ENCODE measurements around the gene ITPK1.
A peak's percentile ranks its signal among the peaks of the same experiment; 100 is the strongest.

Gene ITPK1

DNA sequence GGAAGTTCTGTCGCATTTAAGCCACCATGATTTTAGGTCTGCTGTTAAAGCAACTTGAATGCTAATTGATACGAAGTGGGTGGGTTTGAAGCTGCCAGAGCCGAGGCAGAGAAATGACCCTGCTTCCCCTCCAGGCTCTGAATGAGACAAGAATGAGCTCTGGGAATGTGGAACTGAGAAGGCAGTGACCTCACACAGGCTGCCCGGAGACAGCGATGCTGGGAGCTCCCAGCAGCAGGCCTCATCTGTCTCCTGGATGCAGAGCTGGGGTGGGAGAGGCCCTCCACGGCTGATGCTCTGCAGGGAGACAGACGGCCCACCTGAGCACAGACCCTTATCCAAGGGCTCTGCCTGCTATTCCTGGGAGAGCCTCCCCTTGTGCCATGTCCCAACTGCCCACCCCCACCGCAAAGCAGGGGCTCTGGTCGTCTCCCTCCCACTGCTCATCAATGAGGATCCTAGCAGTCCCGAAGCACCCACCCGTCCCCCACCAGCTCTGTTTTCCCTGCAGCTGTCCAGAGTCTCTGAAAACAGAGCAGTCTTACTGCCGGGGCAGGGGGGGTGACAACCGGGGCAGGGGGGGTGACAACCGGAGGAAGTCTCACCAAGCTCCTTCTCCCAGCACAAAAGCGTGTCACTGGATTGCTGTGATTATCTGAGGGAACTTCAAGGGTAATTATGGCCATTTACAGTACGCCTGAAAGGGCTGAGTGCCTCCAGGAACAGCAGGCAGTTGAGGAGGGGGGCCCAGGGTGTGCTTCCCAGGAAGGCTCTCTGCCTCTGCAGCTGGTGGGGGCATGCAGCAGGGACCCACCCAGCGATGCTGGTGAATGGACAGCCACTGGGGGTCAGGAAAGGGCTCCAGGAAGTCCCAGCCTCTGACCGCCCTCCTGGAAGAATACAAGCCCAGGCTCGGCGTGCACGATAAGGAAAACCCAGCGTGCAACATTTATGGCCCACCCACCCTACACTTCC lies 125.0 kb downstream of the ITPK1 start:
- TF ChIP-seq, protein P1, sequence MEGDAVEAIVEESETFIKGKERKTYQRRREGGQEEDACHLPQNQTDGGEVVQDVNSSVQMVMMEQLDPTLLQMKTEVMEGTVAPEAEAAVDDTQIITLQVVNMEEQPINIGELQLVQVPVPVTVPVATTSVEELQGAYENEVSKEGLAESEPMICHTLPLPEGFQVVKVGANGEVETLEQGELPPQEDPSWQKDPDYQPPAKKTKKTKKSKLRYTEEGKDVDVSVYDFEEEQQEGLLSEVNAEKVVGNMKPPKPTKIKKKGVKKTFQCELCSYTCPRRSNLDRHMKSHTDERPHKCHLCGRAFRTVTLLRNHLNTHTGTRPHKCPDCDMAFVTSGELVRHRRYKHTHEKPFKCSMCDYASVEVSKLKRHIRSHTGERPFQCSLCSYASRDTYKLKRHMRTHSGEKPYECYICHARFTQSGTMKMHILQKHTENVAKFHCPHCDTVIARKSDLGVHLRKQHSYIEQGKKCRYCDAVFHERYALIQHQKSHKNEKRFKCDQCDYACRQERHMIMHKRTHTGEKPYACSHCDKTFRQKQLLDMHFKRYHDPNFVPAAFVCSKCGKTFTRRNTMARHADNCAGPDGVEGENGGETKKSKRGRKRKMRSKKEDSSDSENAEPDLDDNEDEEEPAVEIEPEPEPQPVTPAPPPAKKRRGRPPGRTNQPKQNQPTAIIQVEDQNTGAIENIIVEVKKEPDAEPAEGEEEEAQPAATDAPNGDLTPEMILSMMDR (conservative IDR thresholded peaks at IDR 0.05): no peak
- TF ChIP-seq ZFX (IDR thresholded peaks at IDR 0.05): no peak
- no peak overlapping the region for H3K27ac ChIP-seq

DNA sequence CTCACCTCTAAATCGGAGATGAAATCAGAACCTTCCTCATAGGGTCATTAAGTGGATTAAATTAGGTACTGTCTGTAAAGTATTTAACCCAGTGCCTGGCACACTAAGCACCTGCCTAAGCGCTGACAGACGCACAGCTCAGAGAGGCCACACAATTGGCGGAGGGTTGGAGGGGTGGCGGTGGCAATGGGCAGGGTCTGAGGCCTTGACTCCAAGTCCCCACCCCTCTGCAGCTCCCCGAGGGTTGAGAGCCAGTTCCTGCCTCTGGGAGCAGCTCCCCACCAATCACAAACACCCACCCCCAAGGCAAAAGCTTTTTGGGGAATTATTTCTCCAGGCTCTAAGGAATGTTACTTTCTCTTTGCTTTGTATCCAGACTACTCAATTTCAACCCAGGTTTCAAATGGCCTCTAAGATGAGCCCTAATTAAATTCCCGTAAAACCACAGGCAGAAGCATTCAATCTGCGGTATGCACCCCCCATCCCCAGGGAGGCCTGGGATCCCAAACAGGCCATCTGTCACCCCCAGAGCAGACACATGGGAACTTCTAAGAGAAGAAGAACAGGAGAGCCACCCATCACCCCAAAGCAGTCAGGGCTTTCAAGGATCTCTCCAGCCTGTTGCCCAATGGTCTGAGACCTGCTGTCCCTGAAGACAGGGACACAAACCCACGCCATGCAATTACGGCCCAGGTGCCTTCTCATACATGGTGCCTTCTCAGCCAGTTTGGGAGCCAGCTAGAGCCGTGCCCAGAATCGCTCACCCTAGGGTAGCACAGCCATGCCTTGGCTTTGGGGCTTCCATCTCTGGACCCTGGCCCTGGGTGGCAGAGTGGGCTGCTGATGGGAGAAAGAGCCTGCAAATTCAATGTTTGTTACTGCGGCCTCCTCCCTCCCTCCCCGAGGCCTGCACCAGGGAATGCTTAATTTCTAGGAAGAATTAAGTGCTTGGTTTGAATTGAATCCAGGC lies 126.7 kb downstream of the ITPK1 start:
- no peak for TF ChIP-seq ZFX (IDR thresholded peaks at IDR 0.05)
- TF ChIP-seq, protein P1 (conservative IDR thresholded peaks at IDR 0.05): no peak
- peak overlapping the region; percentile 49 for H3K27ac ChIP-seq

DNA sequence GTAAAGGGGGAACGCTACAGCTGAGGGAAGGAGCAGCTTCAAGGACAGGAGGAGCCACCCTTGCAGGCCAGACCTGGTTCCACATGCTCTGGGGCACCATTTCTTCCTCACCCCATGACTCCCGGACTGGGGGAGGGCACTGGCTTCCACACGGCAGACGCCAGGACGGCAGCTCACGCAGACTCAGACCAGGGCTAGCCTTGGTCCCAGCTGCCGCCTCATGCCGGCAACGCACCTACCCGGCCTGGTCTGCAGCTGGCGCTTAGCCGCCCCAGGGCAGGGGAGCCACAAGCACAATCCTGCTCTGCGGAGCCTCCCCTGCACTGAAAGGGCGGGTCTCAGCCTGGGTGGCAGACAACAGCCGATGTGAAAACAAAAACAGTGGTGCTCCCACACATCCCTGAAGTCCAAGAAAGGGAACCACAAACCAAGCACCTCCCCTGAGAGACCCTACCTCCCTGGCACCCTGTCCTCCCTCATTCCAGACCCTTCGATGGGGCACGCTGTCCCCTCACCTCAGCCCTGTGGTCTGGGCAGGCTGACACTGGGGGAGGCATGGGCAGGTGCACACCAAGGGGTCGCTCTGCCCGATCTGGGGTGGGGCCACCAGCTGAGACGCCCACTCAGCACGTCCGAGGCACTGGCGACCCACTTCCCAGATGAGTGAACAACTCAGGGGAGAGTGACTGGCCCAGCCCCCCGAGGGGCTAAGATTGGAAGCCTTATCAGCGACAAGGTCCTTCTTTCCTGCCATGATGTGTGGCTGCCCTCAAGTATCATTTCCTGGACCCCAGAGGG lies 127.8 kb downstream of the ITPK1 start:
- TF ChIP-seq ZFX (IDR thresholded peaks at IDR 0.05): no peak
- TF ChIP-seq, protein P1 (conservative IDR thresholded peaks at IDR 0.05): no peak
- peak overlapping the region; percentile 49 for H3K27ac ChIP-seq

DNA sequence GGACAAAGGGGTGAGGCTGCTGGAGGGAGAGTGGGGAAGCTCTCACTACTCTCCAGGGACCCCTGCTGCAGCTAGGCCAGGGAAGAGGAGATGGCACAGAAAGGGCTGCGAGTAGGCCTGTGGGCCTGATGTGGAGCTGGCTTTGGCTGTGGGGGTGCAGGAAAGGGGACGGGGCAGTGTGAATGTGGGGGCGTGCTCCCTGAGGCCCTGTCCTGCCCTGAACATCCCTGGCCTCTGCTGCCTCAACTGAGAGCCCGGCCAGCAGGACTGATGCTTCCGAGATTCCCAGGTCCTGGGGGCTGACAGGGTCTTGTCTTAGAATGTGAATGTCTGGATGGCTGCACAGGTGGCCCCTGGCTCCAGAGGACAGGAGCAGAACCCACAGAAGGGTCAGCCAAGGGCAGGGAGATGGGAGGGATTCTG lies 128.6 kb downstream of the ITPK1 start:
- no peak for TF ChIP-seq ZFX (IDR thresholded peaks at IDR 0.05)
- TF ChIP-seq, protein P1 (conservative IDR thresholded peaks at IDR 0.05): no peak
- peak overlapping the region; percentile 49 for H3K27ac ChIP-seq

DNA sequence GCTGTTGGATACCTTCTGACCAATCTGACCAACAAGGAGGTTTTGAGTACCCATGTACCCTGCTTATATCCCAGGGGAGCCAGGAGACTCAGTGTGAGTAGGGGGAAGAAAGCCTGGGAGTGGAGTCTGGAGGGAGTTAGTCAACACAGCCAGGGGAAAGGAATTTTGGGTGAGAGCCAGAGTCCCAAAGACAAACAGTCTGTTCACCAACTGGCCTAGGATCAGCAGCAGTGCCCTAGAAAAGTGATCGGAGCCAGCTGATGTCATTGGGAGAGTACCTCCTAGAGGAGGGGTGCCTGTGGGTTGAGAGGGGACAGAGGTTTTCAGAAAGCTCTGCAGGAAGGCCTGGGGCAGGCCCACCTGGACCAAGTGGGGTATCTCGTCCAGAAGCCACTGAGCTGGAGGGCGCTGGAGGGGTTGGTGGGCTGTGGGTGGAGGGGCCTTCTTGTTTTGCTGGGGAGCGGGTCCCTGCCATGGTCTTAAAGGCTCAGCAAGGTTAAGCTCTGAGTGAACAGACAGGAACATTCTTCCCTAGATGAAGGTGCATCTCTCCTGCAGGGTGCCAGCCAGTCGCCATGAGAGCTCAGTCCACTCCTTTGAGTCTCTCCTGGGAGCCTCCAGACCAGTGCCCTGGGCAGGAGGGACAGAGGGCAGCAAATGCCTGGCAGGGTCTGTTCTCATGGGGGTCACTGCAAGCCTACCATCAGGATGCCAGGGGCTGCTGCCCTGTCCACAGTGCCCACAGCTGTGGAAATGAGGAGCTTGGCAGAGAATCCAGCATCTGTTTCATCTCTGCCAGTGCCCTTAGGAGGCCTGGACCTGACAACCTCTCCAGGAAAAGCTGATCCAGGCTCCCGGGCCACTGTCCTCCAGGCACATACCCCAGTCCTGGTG lies 129.2 kb downstream of the ITPK1 start:
- no peak for TF ChIP-seq ZFX (IDR thresholded peaks at IDR 0.05)
- H3K27ac ChIP-seq: peak overlapping the region; percentile 49

DNA sequence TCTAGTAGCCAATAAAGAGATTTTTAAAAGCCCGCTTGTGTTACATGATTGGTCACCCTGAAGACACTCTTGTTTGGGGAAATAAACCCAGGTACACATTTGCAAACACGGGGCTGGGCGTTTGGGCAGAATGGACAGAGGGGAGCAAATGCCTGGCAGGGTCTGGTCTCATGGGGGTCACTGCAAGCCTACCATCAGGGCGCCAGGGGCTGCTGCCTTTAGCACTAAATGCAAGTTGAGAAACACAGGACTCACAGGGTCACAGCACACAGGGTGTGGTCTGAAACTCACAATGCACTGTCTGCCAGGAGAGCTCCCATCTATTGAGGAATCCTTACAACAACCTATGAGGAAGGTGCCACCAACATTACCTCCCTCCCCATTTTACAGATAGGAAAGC lies 130.2 kb downstream of the ITPK1 start:
- no peak for TF ChIP-seq ZFX (IDR thresholded peaks at IDR 0.05)
- TF ChIP-seq, protein P1 (conservative IDR thresholded peaks at IDR 0.05): no peak
- peak overlapping the region; percentile 49; the same call in 1 of the 2 replicates for H3K27ac ChIP-seq
